HT1080 (cell line): Measurements from ENCODE around the gene SPAG16. TPM values are rescaled to one million over a fixed set of nuclear protein-coding genes. Genes with fewer than 3 reads are reported as not detected.
"Not testable (repeated sequence)": the region's sequence is repeated elsewhere in the genome, so short reads cannot be mapped to it uniquely, and the experiment has no call there.

ENCODE experiments used
- DNase-seq: peaks from one replicate; pipeline ENCODE4 v3.0.0-alpha.2; 2015; ENCODE audit warnings: low read depth
- total RNA-seq: library from RNA; depleted of rRNA; stranded (reverse); fragments of >200 nt; shearing (Covaris generic); gene quantifications from 2 replicates; pipeline ENCODE4 v1.2.3, GENCODE V29; 2014

SPAG16 gene
- total RNA-seq, 1 experiment from 2014 or later: 15.4 TPM

- DNase-seq: peak; percentile 16
Observed at GRCh38 chr2:213991453-213992108, 707.3 kb downstream of the SPAG16 start.

GRCh38 chr2:213995400-213996105, 711.3 kb downstream of the SPAG16 start:
- DNase-seq: peak; percentile 92

- not testable (repeated sequence) for DNase-seq
Observed at GRCh38 chr2:213998976-213999375, 714.7 kb downstream of the SPAG16 start.

- DNase-seq: no peak
Observed at GRCh38 chr2:214004463-214004862, 720.2 kb downstream of the SPAG16 start.

- DNase-seq: no peak
Observed at GRCh38 chr2:214005337-214005736, 721.1 kb downstream of the SPAG16 start.

- DNase-seq: no peak
Observed at GRCh38 chr2:214006601-214007000, 722.3 kb downstream of the SPAG16 start.

- DNase-seq: no peak
Observed at GRCh38 chr2:214011676-214012075, 727.4 kb downstream of the SPAG16 start.

- no peak for DNase-seq
Observed at GRCh38 chr2:214014551-214015220, 730.4 kb downstream of the SPAG16 start.

- DNase-seq: peak; percentile 92
Observed at GRCh38 chr2:214019229-214019972, 735.1 kb downstream of the SPAG16 start.

GRCh38 chr2:214019973-214020345, 735.7 kb downstream of the SPAG16 start:
- DNase-seq: no peak

- DNase-seq: no peak
Observed at GRCh38 chr2:214029190-214029589, 744.9 kb downstream of the SPAG16 start.

- DNase-seq: no peak
Observed at GRCh38 chr2:214031566-214031965, 747.3 kb downstream of the SPAG16 start.

- no peak for DNase-seq
Observed at GRCh38 chr2:214034417-214034816, 750.2 kb downstream of the SPAG16 start.

- DNase-seq: no peak
Observed at GRCh38 chr2:214035091-214035852, 751.0 kb downstream of the SPAG16 start.

- DNase-seq: no peak
Observed at GRCh38 chr2:214035921-214036320, 751.7 kb downstream of the SPAG16 start.

- DNase-seq: no peak
Observed at GRCh38 chr2:214038186-214038585, 753.9 kb downstream of the SPAG16 start.

GRCh38 chr2:214050731-214051130, 766.5 kb downstream of the SPAG16 start:
- DNase-seq: no peak

GRCh38 chr2:214051585-214051984, 767.3 kb downstream of the SPAG16 start:
- no peak for DNase-seq

GRCh38 chr2:214052235-214052634, 768.0 kb downstream of the SPAG16 start:
- DNase-seq: no peak

- no peak for DNase-seq
Observed at GRCh38 chr2:214057986-214058385, 773.7 kb downstream of the SPAG16 start.

- DNase-seq: not testable (repeated sequence)
Observed at GRCh38 chr2:214062279-214062678, 778.0 kb downstream of the SPAG16 start.
